Measurements from ENCODE around the gene MARK2.

Gene MARK2

GRCh38 chr11:63901660-63902059, 62.8 kb downstream of the MARK2 start:
- H2AFZ ChIP-seq: no peak overlapping the region
- no peaks in the 10 kb centered on the region for H3K9me3 ChIP-seq (ENCODE audit: control insufficient read depth, low read length)
- peak; percentile 9 for TF ChIP-seq CTCF (IDR thresholded peaks at IDR 0.05)
- no peaks in the 10 kb centered on the region for H3K4me1 ChIP-seq
- no peak overlapping the region for H3K4me2 ChIP-seq (ENCODE audit: low read length)
- no peaks in the 10 kb centered on the region for H3K36me3 ChIP-seq (ENCODE audit: control insufficient read depth, insufficient read depth, low read length)
- no peak overlapping the region for H3K9ac ChIP-seq
- no peaks in the 10 kb centered on the region for H3K27me3 ChIP-seq (ENCODE audit: control insufficient read depth, insufficient read depth, low read length)
- peaks cover 3% of the 10 kb centered on the region for H3K79me2 ChIP-seq
- no peak overlapping the region for H3K4me3 ChIP-seq (ENCODE audit: low read depth, low read length)
- H3K27ac ChIP-seq: no peak overlapping the region

GRCh38 chr11:63903884-63904283, 65.0 kb downstream of the MARK2 start:
- Histone ChIP-seq H3K9ac (no peak overlapping the region), H3K79me2 (peaks cover 3% of the 10 kb centered on the region), H3K4me2 (ENCODE audit: low read length) (no peak overlapping the region), H3K4me3 (ENCODE audit: low read depth, low read length) (no peak overlapping the region), H3K9me3 (ENCODE audit: control insufficient read depth, low read length) (no peaks in the 10 kb centered on the region), H3K27me3 (ENCODE audit: control insufficient read depth, insufficient read depth, low read length) (no peaks in the 10 kb centered on the region), H2AFZ (no peak overlapping the region), H3K4me1 (no peaks in the 10 kb centered on the region), H3K27ac (no peak overlapping the region), H3K36me3 (ENCODE audit: control insufficient read depth, insufficient read depth, low read length) (no peaks in the 10 kb centered on the region)
- no peak for TF ChIP-seq CTCF (IDR thresholded peaks at IDR 0.05)

- Histone ChIP-seq H3K9me3 (ENCODE audit: control insufficient read depth, low read length) (no peaks in the 10 kb centered on the region), H3K36me3 (ENCODE audit: control insufficient read depth, insufficient read depth, low read length) (no peaks in the 10 kb centered on the region), H2AFZ (no peak overlapping the region)
Measured at GRCh38 chr11:63904743-63905142, 65.8 kb downstream of the MARK2 start.

GRCh38 chr11:63905179-63905578, 66.3 kb downstream of the MARK2 start:
- Histone ChIP-seq H3K9me3 (ENCODE audit: control insufficient read depth, low read length) (no peaks in the 10 kb centered on the region), H3K27me3 (ENCODE audit: control insufficient read depth, insufficient read depth, low read length) (no peaks in the 10 kb centered on the region), H3K4me2 (ENCODE audit: low read length) (no peak overlapping the region), H3K27ac (no peak overlapping the region), H3K79me2 (peaks cover 3% of the 10 kb centered on the region), H2AFZ (no peak overlapping the region), H3K36me3 (ENCODE audit: control insufficient read depth, insufficient read depth, low read length) (no peaks in the 10 kb centered on the region), H3K9ac (no peak overlapping the region), H3K4me1 (no peaks in the 10 kb centered on the region), H3K4me3 (ENCODE audit: low read depth, low read length) (no peak overlapping the region)
- no peak for TF ChIP-seq CTCF (IDR thresholded peaks at IDR 0.05)

More at GRCh38 chr11:63904743-63905142, 65.8 kb downstream of the MARK2 start:
- Histone ChIP-seq H3K4me2 (ENCODE audit: low read length) (no peak overlapping the region), H3K79me2 (peaks cover 3% of the 10 kb centered on the region), H3K27me3 (ENCODE audit: control insufficient read depth, insufficient read depth, low read length) (no peaks in the 10 kb centered on the region), H3K4me3 (ENCODE audit: low read depth, low read length) (no peak overlapping the region), H3K9ac (no peak overlapping the region), H3K27ac (no peak overlapping the region), H3K4me1 (no peaks in the 10 kb centered on the region)
- TF ChIP-seq CTCF (IDR thresholded peaks at IDR 0.05): no peak

- TF ChIP-seq CTCF (IDR thresholded peaks at IDR 0.05): no peak
- Histone ChIP-seq H3K4me2 (ENCODE audit: low read length) (no peak overlapping the region), H2AFZ (no peak overlapping the region), H3K4me1 (no peaks in the 10 kb centered on the region), H3K27ac (no peak overlapping the region), H3K36me3 (ENCODE audit: control insufficient read depth, insufficient read depth, low read length) (no peaks in the 10 kb centered on the region), H3K4me3 (ENCODE audit: low read depth, low read length) (no peak overlapping the region), H3K27me3 (ENCODE audit: control insufficient read depth, insufficient read depth, low read length) (no peaks in the 10 kb centered on the region), H3K9ac (no peak overlapping the region), H3K79me2 (no peaks in the 10 kb centered on the region), H3K9me3 (ENCODE audit: control insufficient read depth, low read length) (no peaks in the 10 kb centered on the region)
Measured at GRCh38 chr11:63906087-63906486, 67.2 kb downstream of the MARK2 start.

Data from parathyroid adenoma (tissue), 2 donors.